ENCODE results near the gene PCDHGA10. TPM values are rescaled to one million over a fixed set of nuclear protein-coding genes. Genes with fewer than 3 reads are reported as not detected.

Gene PCDHGA10
- total RNA-seq, 1 donor from 2014 or later: 6.2 TPM

GRCh38 chr5:141420855-141421488 is 8.2 kb downstream of the PCDHGA10 start, which contains the start of gene PCDHGA11:
Gene PCDHGA11 (plus strand): TSS chr5:141421051. CDS start chr5:141421228, 177 bp downstream.
- no peaks in the 10 kb centered on the region for H3K36me3 ChIP-seq
- no peak for DNase-seq
- peaks cover 9% of the 10 kb centered on the region for H3K27me3 ChIP-seq
- H3K4me3 ChIP-seq: peak within 1 kb of the TSS; percentile 37
- ATAC-seq: peak; percentile 88
- no peak within 1 kb of the TSS for H3K27ac ChIP-seq
- H3K4me1 ChIP-seq: no peaks in the 10 kb centered on the region
- H3K9me3 ChIP-seq: peaks cover 73% of the 10 kb centered on the region
- intact Hi-C loops (cut with DNase I): no loop called here
- TF ChIP-seq, protein P1, sequence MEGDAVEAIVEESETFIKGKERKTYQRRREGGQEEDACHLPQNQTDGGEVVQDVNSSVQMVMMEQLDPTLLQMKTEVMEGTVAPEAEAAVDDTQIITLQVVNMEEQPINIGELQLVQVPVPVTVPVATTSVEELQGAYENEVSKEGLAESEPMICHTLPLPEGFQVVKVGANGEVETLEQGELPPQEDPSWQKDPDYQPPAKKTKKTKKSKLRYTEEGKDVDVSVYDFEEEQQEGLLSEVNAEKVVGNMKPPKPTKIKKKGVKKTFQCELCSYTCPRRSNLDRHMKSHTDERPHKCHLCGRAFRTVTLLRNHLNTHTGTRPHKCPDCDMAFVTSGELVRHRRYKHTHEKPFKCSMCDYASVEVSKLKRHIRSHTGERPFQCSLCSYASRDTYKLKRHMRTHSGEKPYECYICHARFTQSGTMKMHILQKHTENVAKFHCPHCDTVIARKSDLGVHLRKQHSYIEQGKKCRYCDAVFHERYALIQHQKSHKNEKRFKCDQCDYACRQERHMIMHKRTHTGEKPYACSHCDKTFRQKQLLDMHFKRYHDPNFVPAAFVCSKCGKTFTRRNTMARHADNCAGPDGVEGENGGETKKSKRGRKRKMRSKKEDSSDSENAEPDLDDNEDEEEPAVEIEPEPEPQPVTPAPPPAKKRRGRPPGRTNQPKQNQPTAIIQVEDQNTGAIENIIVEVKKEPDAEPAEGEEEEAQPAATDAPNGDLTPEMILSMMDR (IDR thresholded peaks at IDR 0.05): peak; percentile 51

GRCh38 chr5:141421489-141421855 is 8.7 kb downstream of the PCDHGA10 start:
- Histone ChIP-seq H3K36me3 (no peaks in the 10 kb centered on the region), H3K27me3 (peaks cover 9% of the 10 kb centered on the region), H3K9me3 (peaks cover 78% of the 10 kb centered on the region), H3K27ac (no peak overlapping the region), H3K4me3 (peak overlapping the region; percentile 37), H3K4me1 (no peaks in the 10 kb centered on the region)
- DNase-seq: no peak
- ATAC-seq: no peak
- intact Hi-C loops (cut with DNase I): no loop called here
- TF ChIP-seq, protein P1 (IDR thresholded peaks at IDR 0.05): no peak

- intact Hi-C loops (cut with DNase I): no loop called here
- TF ChIP-seq, protein P1 (IDR thresholded peaks at IDR 0.05): no peak
- Histone ChIP-seq H3K27me3 (peaks cover 9% of the 10 kb centered on the region), H3K4me3 (no peak overlapping the region), H3K9me3 (peaks cover 82% of the 10 kb centered on the region), H3K4me1 (no peaks in the 10 kb centered on the region), H3K27ac (no peak overlapping the region), H3K36me3 (no peaks in the 10 kb centered on the region)
- no peak for ATAC-seq
- no peak for DNase-seq
These were observed 10.0 kb downstream of the PCDHGA10 start for GRCh38 chr5:141422742-141423291.

DNA sequence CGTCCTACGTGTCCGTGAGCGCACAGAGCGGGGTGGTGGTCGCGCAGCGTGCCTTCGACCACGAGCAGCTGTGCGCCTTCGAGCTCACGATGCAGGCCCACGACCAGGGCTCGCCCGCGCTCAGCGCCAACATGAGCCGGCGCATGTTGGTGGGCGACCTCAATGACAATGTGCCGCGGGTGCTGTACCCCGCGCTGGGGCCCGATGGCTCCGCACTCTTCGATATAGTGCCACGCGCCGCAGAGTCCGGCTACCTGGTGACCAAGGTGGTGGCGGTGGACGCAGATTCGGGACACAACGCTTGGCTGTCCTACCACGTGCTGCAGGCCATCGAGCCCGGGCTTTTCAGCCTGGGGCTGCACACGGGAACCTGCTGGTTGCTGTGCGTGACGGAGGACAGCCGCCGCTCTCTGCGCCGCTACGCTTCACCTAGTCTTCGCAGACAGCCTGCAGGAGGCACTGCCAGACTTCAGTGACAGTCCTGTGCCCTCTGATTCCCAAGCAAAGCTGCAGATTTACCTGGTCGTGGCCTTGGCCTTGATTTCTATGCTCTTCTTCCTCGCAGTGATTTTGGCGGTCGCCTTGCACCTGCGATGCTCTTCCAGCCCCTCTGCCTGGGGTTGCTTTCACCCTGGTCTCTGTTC is 15.1 kb downstream of the PCDHGA10 start:
- H3K27ac ChIP-seq: no peak overlapping the region
- DNase-seq: no peak
- intact Hi-C loops (cut with DNase I): no loop called here
- no peaks in the 10 kb centered on the region for H3K4me1 ChIP-seq
- TF ChIP-seq, protein P1 (IDR thresholded peaks at IDR 0.05): no peak
- ATAC-seq: no peak
- H3K9me3 ChIP-seq: peaks cover 60% of the 10 kb centered on the region
- H3K36me3 ChIP-seq: no peaks in the 10 kb centered on the region
- no peaks in the 10 kb centered on the region for H3K27me3 ChIP-seq
- no peak overlapping the region for H3K4me3 ChIP-seq

GRCh38 chr5:141430332-141431113 is 17.7 kb downstream of the PCDHGA10 start, which contains the start of gene PCDHGA12:
Gene PCDHGA12 (plus strand): TSS chr5:141430507. CDS start chr5:141430760, 253 bp downstream.
- peak; percentile 81 for ATAC-seq
- intact Hi-C loops (cut with DNase I): no loop called here
- H3K27me3 ChIP-seq: no peaks in the 10 kb centered on the region
- TF ChIP-seq, protein P1 (IDR thresholded peaks at IDR 0.05): peak; percentile 38
- H3K36me3 ChIP-seq: no peaks in the 10 kb centered on the region
- peaks cover 37% of the 10 kb centered on the region for H3K9me3 ChIP-seq
- no peak within 1 kb of the TSS for H3K27ac ChIP-seq
- no peaks in the 10 kb centered on the region for H3K4me1 ChIP-seq
- DNase-seq: no peak
- H3K4me3 ChIP-seq: peak within 1 kb of the TSS; percentile 15

Data from upper lobe of right lung (tissue), 1 donor.